Progenitor cell of endocrine pancreas (in vitro differentiated cells): Measurements from ENCODE around the gene RIGI. TPM values are rescaled to one million over a fixed set of nuclear protein-coding genes. Genes with fewer than 3 reads are reported as not detected.

ENCODE experiments used
- DNase-seq: peaks from one replicate; pipeline ENCODE4 v3.0.0; 2021; ENCODE audit warnings: low spot score; ENCODE audit not compliant: unreplicated experiment
- H3K27ac Mint-ChIP-seq: 2 replicates; pipeline ENCODE4 v1.8.0; 2021; ENCODE audit warnings: mild to moderate bottlenecking, moderate library complexity, mixed read lengths
- H3K27me3 Mint-ChIP-seq: 2 replicates; pipeline ENCODE4 v1.8.0; 2021; ENCODE audit warnings: mixed read lengths
- H3K36me3 Mint-ChIP-seq: 2 replicates; pipeline ENCODE4 v1.8.0; 2022; ENCODE audit warnings: mixed read lengths; ENCODE audit not compliant: insufficient read depth
- H3K4me1 Mint-ChIP-seq: 2 replicates; pipeline ENCODE4 v1.8.0; 2021; ENCODE audit warnings: low read depth, mixed read lengths
- H3K4me3 Mint-ChIP-seq: 2 replicates; pipeline ENCODE4 v1.8.0; 2021; ENCODE audit warnings: low read depth, mild to moderate bottlenecking, moderate library complexity, mixed read lengths
- H3K9me3 Mint-ChIP-seq: 2 replicates; pipeline ENCODE4 v1.8.0; 2021; ENCODE audit warnings: low read depth, mixed read lengths
- CTCF ChIP-seq: fragments of 200-600 bp; sonication (generic); IDR thresholded peaks from one replicate; pipeline ENCODE4 v1.5.0; 2021; ENCODE audit warnings: antibody characterized with exemption, mild to moderate bottlenecking; ENCODE audit not compliant: unreplicated experiment
- total RNA-seq: library from RNA; stranded (reverse); gene quantifications from 2 replicates; pipeline ENCODE4 v1.2.1, GENCODE V29; 2021

The RIGI gene
- total RNA-seq, 1 donor from 2014 or later, result 10.7 TPM

DNA sequence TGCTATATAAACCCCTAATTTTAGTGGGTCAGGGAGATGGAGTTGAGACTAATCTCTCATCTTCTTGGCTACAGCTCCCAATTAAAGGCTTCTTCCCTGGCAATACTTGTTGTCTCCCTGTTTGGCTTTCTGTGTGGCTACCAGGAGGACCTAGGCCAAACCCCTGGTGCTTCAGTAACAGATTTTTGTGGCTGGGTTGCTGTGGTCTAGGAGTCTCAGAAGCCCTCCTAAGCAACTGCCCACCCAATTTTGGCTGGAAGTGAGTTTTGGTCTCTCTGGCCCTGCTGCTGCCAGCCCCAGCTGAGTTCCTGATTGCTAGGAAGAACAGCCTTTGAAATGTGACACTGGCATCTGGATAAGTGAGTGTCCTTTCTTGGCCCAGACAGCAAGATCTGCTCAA, 9.8 kb downstream of the RIGI start:
- no peak overlapping the region for H3K4me3 Mint-ChIP-seq
- no peaks in the 10 kb centered on the region for H3K4me1 Mint-ChIP-seq
- H3K27ac Mint-ChIP-seq, result no peak overlapping the region
- no peak for TF ChIP-seq CTCF
- H3K27me3 Mint-ChIP-seq, result no peaks in the 10 kb centered on the region
- peaks cover 30% of the 10 kb centered on the region for H3K9me3 Mint-ChIP-seq
- H3K36me3 Mint-ChIP-seq, result peaks cover 25% of the 10 kb centered on the region
- DNase-seq, result no peak

DNA sequence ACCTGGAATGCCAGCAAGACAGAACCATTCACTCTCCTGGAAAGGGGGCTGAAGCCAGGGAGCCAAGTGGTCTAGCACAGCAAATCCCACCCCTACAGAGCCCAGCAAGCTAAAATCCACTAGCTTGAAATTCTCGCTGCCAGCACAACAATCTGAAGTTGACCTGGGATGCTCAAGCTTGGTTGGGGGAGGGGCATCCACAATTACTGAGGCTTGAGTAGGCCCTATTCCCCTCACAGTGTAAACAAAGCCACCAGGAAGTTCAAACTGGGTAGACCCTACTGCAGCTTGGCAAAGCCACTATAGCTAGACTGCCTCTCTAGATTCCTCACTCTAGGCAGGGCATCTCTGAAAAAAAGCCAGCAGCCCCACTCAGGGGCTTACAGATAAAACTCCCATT, 17.3 kb downstream of the RIGI start:
- Mint-ChIP-seq H3K27me3 (no peaks in the 10 kb centered on the region), H3K9me3 (peaks cover 11% of the 10 kb centered on the region), H3K4me3 (no peak overlapping the region), H3K27ac (no peak overlapping the region), H3K36me3 (peaks cover 4% of the 10 kb centered on the region), H3K4me1 (peaks cover 1% of the 10 kb centered on the region)
- no peak for DNase-seq
- TF ChIP-seq CTCF, result no peak

- Mint-ChIP-seq H3K9me3 (no peaks in the 10 kb centered on the region), H3K36me3 (peaks cover 9% of the 10 kb centered on the region), H3K4me3 (no peak overlapping the region), H3K27me3 (no peaks in the 10 kb centered on the region), H3K4me1 (no peaks in the 10 kb centered on the region), H3K27ac (no peak overlapping the region)
- TF ChIP-seq CTCF, result no peak
- DNase-seq, result no peak
Measured at GRCh38 chr9:32503008-32503407, 23.0 kb downstream of the RIGI start.

DNA sequence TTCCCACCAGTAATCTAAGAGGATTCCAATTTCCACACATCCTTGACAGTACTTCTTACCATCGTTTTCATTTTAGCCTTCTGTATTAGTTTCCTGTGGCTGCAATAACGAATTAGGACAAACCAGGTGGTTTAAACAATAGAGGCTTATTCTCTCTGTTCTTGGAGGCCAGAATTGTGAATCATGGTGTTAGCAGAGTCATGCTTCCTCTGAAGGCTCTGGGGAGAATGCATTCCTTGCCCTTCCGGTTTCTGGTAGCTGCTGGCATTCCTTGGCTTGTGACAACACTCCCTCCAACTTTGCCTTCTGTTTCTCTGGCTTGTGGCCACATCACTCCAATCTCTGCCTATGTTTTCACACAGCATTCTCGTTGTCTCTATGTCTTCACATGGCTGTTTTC, 23.5 kb downstream of the RIGI start:
- TF ChIP-seq CTCF, result no peak
- H3K27me3 Mint-ChIP-seq, result no peaks in the 10 kb centered on the region
- no peak overlapping the region for H3K4me3 Mint-ChIP-seq
- H3K36me3 Mint-ChIP-seq, result peaks cover 11% of the 10 kb centered on the region
- no peaks in the 10 kb centered on the region for H3K4me1 Mint-ChIP-seq
- H3K9me3 Mint-ChIP-seq, result no peaks in the 10 kb centered on the region
- no peak overlapping the region for H3K27ac Mint-ChIP-seq
- DNase-seq, result no peak

DNA sequence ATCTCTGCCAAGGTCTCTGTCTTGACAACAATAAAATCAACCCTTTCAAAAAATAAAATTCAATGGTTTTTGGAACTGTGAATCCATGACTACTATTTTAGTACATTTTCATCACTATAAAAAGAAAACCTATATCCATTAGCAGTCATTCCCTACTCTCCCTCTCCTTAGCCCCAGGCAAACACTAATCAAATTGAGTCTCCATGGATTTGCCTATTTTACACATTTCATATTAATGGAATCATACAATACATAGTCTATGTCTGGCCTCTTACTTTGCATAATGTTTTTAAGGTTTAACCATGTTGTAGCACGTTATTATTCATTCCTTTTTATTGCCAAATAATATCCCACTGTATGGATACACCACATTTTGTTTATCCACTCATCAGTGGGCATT, 24.1 kb downstream of the RIGI start:
- Mint-ChIP-seq H3K36me3 (peaks cover 11% of the 10 kb centered on the region), H3K4me3 (no peak overlapping the region), H3K27ac (no peak overlapping the region), H3K9me3 (no peaks in the 10 kb centered on the region), H3K4me1 (no peaks in the 10 kb centered on the region), H3K27me3 (no peaks in the 10 kb centered on the region)
- no peak for TF ChIP-seq CTCF
- DNase-seq, result no peak
